SK-N-SH (cell line): ENCODE data around the gene UNC93A. TPM values are rescaled to one million over a fixed set of nuclear protein-coding genes. Genes with fewer than 3 reads are reported as not detected.

ENCODE experiments used
- CTCF ChIA-PET: fragments of 300-600, 350-600 bp; formaldehyde crosslinking; extraction: SDS; loops from one replicate; lab custom pipeline; 2021; lab: Yijun Ruan, JAX
- POLR2A ChIA-PET: fragments of 350-600 bp; sonication (Branson Sonifier 250); formaldehyde crosslinking; extraction: SDS; loops from one replicate; lab custom pipeline; 2020; ENCODE audit warnings: antibody characterized with exemption, inconsistent platforms; lab: Yijun Ruan, JAX
- DNase-seq: peaks from one replicate; pipeline ENCODE4 v3.0.0; 2012
- H2AFZ ChIP-seq: fragments of 200-600 bp; sonication (generic); 2 replicates; pipeline ENCODE4 v1.8.1; 2016; ENCODE audit warnings: antibody characterized with exemption, mild to moderate bottlenecking, low read depth
- H3F3A ChIP-seq: fragments of 200-600 bp; sonication (generic); replicated peaks from 2 replicates; pipeline ENCODE3; 2016; ENCODE audit warnings: antibody characterized with exemption, mild to moderate bottlenecking; ENCODE audit not compliant: insufficient read depth
- H3K27ac ChIP-seq, 2 experiments: fragments of 200-500 bp in 1 of 2; fragments of 200-600 bp in 1 of 2; sonication (Bioruptor generic) in 1 of 2; sonication (generic), shearing (Covaris generic) in 1 of 2; 2 replicates each; pipeline versions ENCODE4 v1.5.1 to v1.6.1; 2014 to 2016; ENCODE audit warnings: low read depth in 2 of 2, inconsistent platforms in 1 of 2, low read length in 1 of 2, mild to moderate bottlenecking in 1 of 2, mixed read lengths in 1 of 2
- H3K27me3 ChIP-seq: fragments of 200-600 bp; sonication (generic), shearing (Covaris generic); 2 replicates; pipeline ENCODE4 v1.6.1; 2016; ENCODE audit warnings: mixed run types; ENCODE audit not compliant: insufficient read depth
- H3K36me3 ChIP-seq, 2 experiments: fragments of 200-500 bp in 1 of 2; fragments of 200-600 bp in 1 of 2; sonication (Bioruptor generic) in 1 of 2; sonication (generic) in 1 of 2; replicated peaks in 1 of 2; 2 replicates each; pipeline versions ENCODE3 to v1.5.1; 2014 to 2016; ENCODE audit warnings: low read length in 1 of 2, mild to moderate bottlenecking in 1 of 2; ENCODE audit not compliant: insufficient read depth in 2 of 2, control insufficient read depth in 1 of 2
- H3K4me1 ChIP-seq, 2 experiments: fragments of 200-500 bp in 1 of 2; fragments of 200-600 bp in 1 of 2; sonication (Bioruptor generic) in 1 of 2; sonication (generic), shearing (Covaris generic) in 1 of 2; 2 replicates each; pipeline versions ENCODE4 v1.5.1 to v1.6.1; 2014 to 2016; ENCODE audit warnings: low read depth in 1 of 2, low read length in 1 of 2, mixed run types in 1 of 2; ENCODE audit not compliant: insufficient read depth in 2 of 2, control insufficient read depth in 1 of 2
- H3K4me2 ChIP-seq: fragments of 200-600 bp; sonication (generic), shearing (Covaris generic); 2 replicates; pipeline ENCODE4 v1.6.1; 2017; ENCODE audit warnings: mixed run types
- H3K4me3 ChIP-seq, 2 experiments: fragments of 200-500 bp in 1 of 2; fragments of 200-600 bp in 1 of 2; sonication (Bioruptor generic) in 1 of 2; sonication (generic), shearing (Covaris generic) in 1 of 2; 2 replicates each; pipeline versions ENCODE4 v1.5.1 to v1.8.1; 2014 to 2016; ENCODE audit warnings: low read depth in 2 of 2, inconsistent platforms in 1 of 2, low read length in 1 of 2, mild to moderate bottlenecking in 1 of 2, mixed read lengths in 1 of 2, moderate library complexity in 1 of 2
- H3K79me2 ChIP-seq: fragments of 200-600 bp; sonication (generic); 2 replicates; pipeline ENCODE4 v1.8.1; 2017; ENCODE audit warnings: mild to moderate bottlenecking; ENCODE audit not compliant: insufficient read depth
- H3K9ac ChIP-seq: fragments of 200-600 bp; sonication (generic); 2 replicates; pipeline ENCODE4 v1.6.1; 2017; ENCODE audit warnings: mixed run types
- H3K9me2 ChIP-seq: fragments of 200-600 bp; sonication (generic); 2 replicates; pipeline ENCODE4 v1.6.1; 2017; ENCODE audit warnings: mixed run types
- H3K9me3 ChIP-seq: fragments of 200-600 bp; sonication (generic); 2 replicates; pipeline ENCODE4 v1.6.1; 2017; ENCODE audit warnings: mixed run types, mild to moderate bottlenecking, moderate library complexity
- H4K20me1 ChIP-seq: fragments of 200-600 bp; sonication (generic); 2 replicates; pipeline ENCODE4 v1.6.1; 2017; ENCODE audit warnings: mild to moderate bottlenecking, mixed run types; ENCODE audit not compliant: insufficient read depth
- CHD2 ChIP-seq: fragments of 150-350 bp; IDR thresholded peaks from 2 replicates; pipeline ENCODE4 v1.6.1; 2018; ENCODE audit warnings: low read length; ENCODE audit not compliant: partially characterized antibody
- EZH2phosphoT487 ChIP-seq: fragments of 200-600 bp; sonication (generic); IDR thresholded peaks from 2 replicates; pipeline ENCODE4 v1.6.1; 2017; ENCODE audit warnings: low read depth, mixed run types, mild to moderate bottlenecking, antibody characterized with exemption, moderate library complexity, borderline replicate concordance
- FOSL2 ChIP-seq: IDR thresholded peaks from 2 replicates; pipeline ENCODE4 v1.4.0; 2012; ENCODE audit warnings: low read depth, mild to moderate bottlenecking, moderate library complexity, borderline replicate concordance
- FOXM1 ChIP-seq: IDR thresholded peaks from 2 replicates; pipeline ENCODE4 v1.4.0; 2012; ENCODE audit warnings: low read depth, mild to moderate bottlenecking
- GATA2 ChIP-seq: sonication (generic); formaldehyde crosslinking; IDR thresholded peaks from 2 replicates; pipeline ENCODE4 v1.5.0; 2020; ENCODE audit warnings: mild to moderate bottlenecking, missing genetic modification reagents
- MEF2A ChIP-seq: IDR thresholded peaks from 2 replicates; pipeline ENCODE4 v1.4.0; 2012; ENCODE audit warnings: low read depth, borderline replicate concordance
- MXI1 ChIP-seq: IDR thresholded peaks from 2 replicates; pipeline ENCODE4 v1.6.1; 2012; ENCODE audit warnings: mild to moderate bottlenecking, low read depth, low read length, improper control_type of control experiment
- NRF1 ChIP-seq: IDR thresholded peaks from 2 replicates; pipeline ENCODE4 v1.6.1; 2012; ENCODE audit warnings: low read depth, mild to moderate bottlenecking, low read length
- POLR2AphosphoS5 ChIP-seq: IDR thresholded peaks from 2 replicates; pipeline ENCODE4 v1.6.1; 2012; ENCODE audit warnings: low read depth, low read length
- REST ChIP-seq: IDR thresholded peaks from 2 replicates; pipeline ENCODE4 v1.6.1; 2012; ENCODE audit warnings: mild to moderate bottlenecking, low read depth, low read length, moderate library complexity
- SMC3 ChIP-seq: IDR thresholded peaks from 2 replicates; pipeline ENCODE4 v1.6.1; 2012; ENCODE audit warnings: low read depth, low read length, improper control_type of control experiment
- TAF1 ChIP-seq: IDR thresholded peaks from 2 replicates; pipeline ENCODE4 v1.6.1; 2012; ENCODE audit warnings: low read depth, mild to moderate bottlenecking, low read length, moderate library complexity, borderline replicate concordance
- TCF12 ChIP-seq: IDR thresholded peaks from 2 replicates; pipeline ENCODE4 v1.4.0; 2012
- ZBTB33 ChIP-seq: IDR thresholded peaks from 2 replicates; pipeline ENCODE4 v1.4.0; 2012; ENCODE audit warnings: low read depth, borderline replicate concordance
- WGBS: methylation state at CpG from one replicate; pipeline ENCODE4 v1.1.6; 2017; ENCODE audit warnings: low lambda C conversion rate; 5-methylcytosine and 5-hydroxymethylcytosine counted together
- polyA plus RNA-seq, 3 experiments: library from polyadenylated mRNA; depleted of rRNA; stranded (reverse); fragments of >200 nt; gene quantifications; 2 replicates each; pipeline ENCODE4 v1.2.3, GENCODE V29; 2012

The UNC93A gene
- polyA plus RNA-seq, 1 of the 3 experiments (the other 2 are of a cell fraction) = not detected

- Histone ChIP-seq H3K9me3 (no peaks in the 10 kb centered on the region), H3K27ac (no peak overlapping the region), H3K4me1 (no peaks in the 10 kb centered on the region), H4K20me1 (no peaks in the 10 kb centered on the region), H3F3A (no peaks in the 10 kb centered on the region), H3K79me2 (no peaks in the 10 kb centered on the region), H3K9me2 (no peaks in the 10 kb centered on the region), H3K36me3 (no peaks in the 10 kb centered on the region), H3K4me3 (no peak overlapping the region), H3K9ac (no peak overlapping the region), H3K4me2 (no peak overlapping the region), H2AFZ (no peak overlapping the region), H3K27me3 (no peaks in the 10 kb centered on the region)
- ChIA-PET POLR2A (no interaction called here), CTCF (interaction anchor here (1.2 kb wide), 1 partner anchor 42 kb away, joined by 3 read pairs; no protein-coding TSS in a partner anchor)
- WGBS = 81% methylated on average over 4 of the region's 9 CpGs
- TF ChIP-seq ZBTB33 = no peak
- TF ChIP-seq MEF2A = no peak
- no peak for TF ChIP-seq MXI1
- TF ChIP-seq GATA2 (CRISPR knock-in tag) = no peak
- no peak for TF ChIP-seq SMC3
- TF ChIP-seq REST = no peak
- no peak for TF ChIP-seq TAF1
- no peak for TF ChIP-seq EZH2phosphoT487
- TF ChIP-seq NRF1 = no peak
- no peak for TF ChIP-seq POLR2AphosphoS5
- TF ChIP-seq FOXM1 = no peak
- TF ChIP-seq CHD2 = no peak
- TF ChIP-seq TCF12 = no peak
- TF ChIP-seq FOSL2 = no peak
- DNase-seq = no peak
Observed at GRCh38 chr6:167330750-167331149, 39.6 kb downstream of the UNC93A start.
